HG02623 (cell line): ENCODE data around the gene RBMS1.
"Not testable (repeated sequence)": the region's sequence is repeated elsewhere in the genome, so short reads cannot be mapped to it uniquely, and the experiment has no call there.

ENCODE experiments used
- ATAC-seq: cut with Tn5 transposase; IDR thresholded peaks from one replicate; pipeline ENCODE4 v1.9.1; 2021; ENCODE audit warnings: moderate library complexity; ENCODE audit not compliant: unreplicated experiment

The RBMS1 gene

DNA sequence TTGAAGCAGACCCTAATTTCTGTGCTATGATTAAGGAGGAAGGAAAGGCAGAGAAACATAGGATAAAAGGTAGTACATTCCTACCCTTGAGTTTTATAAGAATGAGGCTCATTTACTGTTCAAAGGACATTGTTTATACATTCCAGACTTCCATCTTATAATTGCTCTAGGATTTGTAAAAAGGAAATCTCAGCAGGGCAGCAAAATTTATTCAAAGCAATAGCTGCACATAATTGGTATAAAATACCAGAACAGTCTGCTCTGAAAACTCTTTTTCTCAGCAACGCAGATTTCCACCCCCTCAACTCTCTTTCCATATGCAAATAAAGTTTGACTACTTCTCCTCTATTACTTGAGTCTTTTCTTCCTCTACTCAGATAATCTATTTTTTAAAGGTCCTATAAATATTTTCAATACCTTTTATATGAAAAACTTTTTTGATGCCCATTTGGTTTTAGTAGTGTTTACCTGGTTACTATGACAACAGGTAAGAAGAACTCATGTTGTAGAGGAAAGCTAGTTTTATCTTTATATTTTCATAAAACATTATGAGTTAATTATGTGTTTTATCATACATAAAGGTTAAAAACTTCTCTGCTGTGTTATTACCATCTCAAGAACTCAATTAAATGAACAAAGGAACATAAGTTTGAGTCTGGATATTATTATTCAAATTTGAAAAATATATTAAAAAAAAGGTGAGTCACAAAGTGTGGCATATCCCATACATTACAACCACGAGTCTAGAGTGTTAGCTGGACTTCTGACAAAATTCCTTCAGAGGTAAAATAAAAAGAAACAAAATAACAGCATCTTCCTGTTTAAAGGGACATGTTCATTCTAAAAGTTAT lies 19.9 kb downstream of the RBMS1 start:
- no peak for ATAC-seq

DNA sequence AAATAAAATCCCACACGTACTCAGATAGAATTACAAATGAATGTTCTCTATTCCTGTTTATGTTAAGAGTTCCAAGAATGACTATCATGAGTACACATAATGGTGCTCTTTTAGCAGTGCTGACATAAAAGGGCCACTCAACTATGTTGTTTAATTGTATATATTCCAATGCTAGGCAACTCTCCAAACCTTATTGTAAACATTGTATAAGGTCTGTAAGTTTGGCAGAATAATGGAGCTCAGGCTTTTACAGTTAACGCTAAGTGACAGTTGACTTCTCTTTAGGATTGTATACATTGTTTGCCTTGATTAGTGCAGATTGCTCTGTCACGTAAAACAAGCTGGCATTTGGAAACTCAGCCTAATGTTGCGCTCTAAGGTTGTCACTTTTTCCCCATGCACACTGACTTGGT lies 20.8 kb downstream of the RBMS1 start:
- ATAC-seq = no peak

GRCh38 chr2:160471950-160472349 lies 21.7 kb downstream of the RBMS1 start:
- no peak for ATAC-seq

DNA sequence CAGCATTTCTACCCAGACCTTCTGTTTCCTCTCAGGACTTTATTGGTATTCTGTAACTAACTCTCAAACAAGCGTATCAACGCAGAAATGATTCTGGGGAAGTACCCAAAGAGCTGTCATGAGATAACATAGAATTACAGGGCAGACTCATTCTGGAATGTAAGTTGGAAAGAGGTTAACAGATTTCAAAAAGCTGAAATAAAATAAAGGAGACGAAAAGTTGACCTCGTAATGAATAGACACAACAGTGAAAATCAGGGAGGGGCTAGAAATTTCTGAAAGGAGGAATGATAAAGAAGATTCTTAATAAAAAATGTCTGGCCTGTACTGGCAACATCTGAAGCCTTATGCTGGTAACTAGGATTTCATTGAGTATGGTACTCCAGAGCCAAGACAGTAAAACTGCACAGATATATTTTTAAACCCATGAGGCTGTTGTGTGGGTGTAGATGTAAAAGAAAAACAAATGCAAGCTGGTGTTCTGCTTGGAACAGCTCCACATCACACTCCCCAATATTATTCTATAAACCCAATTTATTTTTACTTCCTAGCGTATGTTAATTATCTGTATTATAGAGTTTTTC lies 23.9 kb downstream of the RBMS1 start:
- no peak for ATAC-seq

DNA sequence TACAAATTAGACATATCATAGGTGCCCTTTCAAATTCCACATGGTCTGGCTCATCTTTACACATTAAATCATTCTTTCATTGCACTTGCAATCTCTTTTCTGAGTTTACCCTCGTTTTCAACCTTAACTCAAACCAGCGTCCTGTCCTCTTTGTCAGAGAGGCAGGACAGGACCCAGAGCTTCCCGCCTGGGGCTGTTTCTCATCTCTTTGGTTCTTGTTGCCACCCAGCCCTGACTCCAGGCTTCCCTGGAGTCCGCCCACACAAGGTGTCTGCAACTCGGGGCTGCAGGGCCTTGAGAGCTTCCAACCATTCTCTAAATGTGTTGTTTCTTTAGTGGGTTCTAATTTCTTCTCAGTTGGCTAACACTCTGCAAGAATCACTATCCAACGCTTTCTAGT lies 24.4 kb downstream of the RBMS1 start:
- ATAC-seq = no peak

- ATAC-seq = no peak
Measured at GRCh38 chr2:160467086-160467485, 26.5 kb downstream of the RBMS1 start.

DNA sequence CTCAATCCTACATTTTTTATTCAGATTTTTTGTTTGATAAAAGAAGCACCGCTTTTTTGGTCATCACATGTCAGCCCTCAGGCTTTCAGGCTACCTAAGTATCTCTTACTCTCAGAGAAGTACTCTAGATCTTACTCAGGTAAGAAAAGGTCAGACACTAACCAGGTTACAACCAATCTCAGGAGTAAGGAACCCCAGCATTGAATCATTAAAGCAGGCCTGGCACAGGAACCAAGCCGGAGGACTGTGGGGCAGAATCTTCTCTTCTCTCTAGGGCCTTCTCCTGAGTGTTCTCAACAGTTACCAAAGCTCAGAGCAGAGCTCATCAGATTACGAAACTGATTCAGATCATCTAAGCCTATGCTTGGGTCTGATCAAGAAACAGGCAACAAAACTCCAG lies 28.2 kb downstream of the RBMS1 start:
- no peak for ATAC-seq

- ATAC-seq = no peak
Measured at GRCh38 chr2:160465002-160465401, 28.6 kb downstream of the RBMS1 start.

GRCh38 chr2:160464017-160464416 lies 29.6 kb downstream of the RBMS1 start:
- ATAC-seq = no peak

GRCh38 chr2:160463245-160463644 lies 30.4 kb downstream of the RBMS1 start:
- no peak for ATAC-seq

GRCh38 chr2:160460333-160460731 lies 33.3 kb downstream of the RBMS1 start:
- ATAC-seq = no peak

DNA sequence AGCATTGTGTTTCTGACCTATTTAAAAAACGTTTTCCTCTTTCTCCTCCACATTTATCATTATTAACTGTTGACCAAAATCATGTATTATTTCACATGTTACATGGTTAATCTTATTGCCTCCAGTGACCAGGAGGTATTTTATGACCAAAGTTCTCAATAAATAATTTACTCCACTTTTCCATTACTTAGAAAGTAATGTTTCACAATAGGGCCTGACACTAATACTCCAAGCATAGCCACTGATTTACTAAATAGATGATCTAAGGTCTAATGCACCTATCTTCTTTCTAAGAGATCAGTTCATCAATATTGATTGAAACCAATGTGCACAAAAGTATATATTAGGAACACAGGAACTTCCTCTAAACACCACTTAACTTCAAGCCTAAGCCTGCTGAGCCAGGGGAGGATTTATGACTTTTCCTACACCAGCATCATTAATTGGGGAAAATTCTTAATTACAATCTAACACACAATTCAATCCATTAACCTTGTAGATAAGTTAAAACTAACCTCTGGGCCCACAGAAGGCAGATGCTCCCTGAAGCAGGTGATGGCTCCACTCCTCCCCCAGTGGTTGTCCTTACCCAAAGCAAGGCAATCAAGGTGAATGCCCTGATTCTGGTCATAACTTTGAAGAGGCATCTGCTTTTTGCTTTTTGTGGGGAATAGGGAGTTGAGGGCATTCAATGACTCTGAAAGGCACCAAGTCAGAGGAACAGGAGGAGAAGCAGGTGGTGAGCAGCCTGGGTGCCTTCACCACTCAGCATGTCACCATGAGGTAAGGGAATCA lies 33.9 kb downstream of the RBMS1 start:
- no peak for ATAC-seq

- ATAC-seq = no peak
Measured at GRCh38 chr2:160458718-160459453, 34.7 kb downstream of the RBMS1 start.

- ATAC-seq = no peak
Measured at GRCh38 chr2:160457588-160457987, 36.0 kb downstream of the RBMS1 start.

GRCh38 chr2:160454070-160454797 lies 39.4 kb downstream of the RBMS1 start:
- no peak for ATAC-seq

- no peak for ATAC-seq
Measured at GRCh38 chr2:160453111-160453820, 40.3 kb downstream of the RBMS1 start.

GRCh38 chr2:160450486-160450885 lies 43.1 kb downstream of the RBMS1 start:
- ATAC-seq = no peak

GRCh38 chr2:160448821-160449220 lies 44.8 kb downstream of the RBMS1 start:
- ATAC-seq = not testable (repeated sequence)

DNA sequence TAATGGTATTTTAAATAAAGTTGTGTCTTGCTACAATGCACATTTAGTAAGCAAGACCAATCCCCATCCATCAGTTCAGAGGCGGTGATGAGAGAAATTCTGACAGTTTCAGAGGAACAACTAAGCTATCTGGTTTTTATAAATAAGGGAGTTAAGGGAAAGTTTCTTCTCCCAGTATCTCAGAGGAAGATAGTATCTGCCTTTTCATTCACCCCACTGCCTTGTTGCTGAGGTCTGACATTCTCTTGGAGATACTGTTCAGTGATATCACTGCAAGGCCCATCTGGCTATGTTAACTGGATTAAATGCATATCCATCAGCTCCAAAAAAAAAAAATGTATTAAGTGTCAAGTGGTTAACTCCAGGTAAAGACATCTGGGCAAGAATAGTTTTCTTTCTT lies 47.9 kb downstream of the RBMS1 start:
- no peak for ATAC-seq

DNA sequence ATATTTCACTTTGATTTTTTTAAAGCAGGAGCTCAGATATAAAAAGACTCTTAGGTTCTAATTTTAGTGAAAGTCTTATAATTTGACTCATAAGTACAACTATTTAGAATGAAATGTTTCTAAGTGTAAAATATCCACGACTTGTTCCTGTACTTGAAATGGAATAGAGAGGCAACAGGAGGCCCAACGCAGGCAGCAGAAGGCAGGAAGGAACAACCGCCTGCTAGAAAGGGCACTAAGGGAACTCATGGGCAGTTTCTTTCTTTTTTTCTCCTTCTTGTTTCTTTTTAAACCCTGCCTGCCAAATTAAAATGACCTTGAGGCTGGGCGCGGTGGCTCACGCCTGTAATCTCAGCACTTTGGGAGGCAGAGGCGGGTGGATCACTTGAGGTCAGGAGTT lies 51.0 kb downstream of the RBMS1 start:
- ATAC-seq = no peak
